Measurements from ENCODE around the gene SLC6A15.

DNA sequence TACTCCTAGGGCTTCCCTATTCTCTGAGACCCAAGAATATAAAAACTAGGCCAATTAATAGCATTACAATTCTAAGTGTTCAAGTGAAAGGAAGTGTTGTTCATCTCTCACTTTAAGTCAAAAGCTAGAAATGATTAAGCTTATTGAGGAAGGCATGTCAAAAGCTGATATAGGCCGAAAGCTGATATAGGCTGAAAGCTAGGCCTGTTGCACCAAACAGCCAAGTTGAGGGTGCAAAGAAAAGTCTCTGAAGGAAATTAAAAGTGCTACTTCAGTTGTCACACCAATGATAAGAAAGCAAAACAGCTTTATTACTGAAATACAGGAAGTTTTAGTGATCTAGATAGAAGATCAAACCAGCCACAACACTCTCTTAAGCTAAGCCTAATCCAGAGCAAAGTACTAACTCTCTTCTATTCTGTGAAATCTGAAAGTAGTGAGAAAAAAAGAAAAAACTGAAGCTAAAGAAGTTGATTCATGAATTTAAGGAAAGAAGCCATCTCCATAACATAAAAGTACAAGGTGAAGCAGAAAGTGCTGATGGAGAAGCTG, 68.9 kb downstream of the SLC6A15 start:
- TF ChIP-seq GATA3 (IDR thresholded peaks at IDR 0.05; ENCODE audit: low read depth, low read length) (no peak), GATA2 (IDR thresholded peaks at IDR 0.05; ENCODE audit: low read depth, low read length) (no peak)

Measured in SH-SY5Y (cell line).